Upper lobe of left lung (tissue), 6 donors: Measurements from ENCODE around the gene ADAM19. TPM values are rescaled to one million over a fixed set of nuclear protein-coding genes. Genes with fewer than 3 reads are reported as not detected.
A peak's percentile ranks its signal among the peaks of the same experiment; 100 is the strongest.

Experiments
- ATAC-seq, 2 donors: fragments of 200-7000 bp; cut with Tn5 transposase; one replicate each; pipeline ENCODE4 v1.9.1; 2022; ENCODE audit warnings: mild to moderate bottlenecking in 2 of 2, moderate library complexity in 2 of 2; ENCODE audit not compliant: low FRiP score in 2 of 2
- DNase-seq, 2 donors: peaks; one replicate each; pipeline ENCODE4 v3.0.0-alpha.2; 2019 to 2020
- H3K27ac ChIP-seq, 4 donors: fragments of 200-600 bp; sonication (generic); one replicate each; pipeline ENCODE4 v1.5.1; 2016 to 2019
- H3K27me3 ChIP-seq, 4 donors: fragments of 200-600 bp; sonication (generic); one replicate each; pipeline ENCODE4 v1.5.1; 2017 to 2019
- H3K36me3 ChIP-seq, 4 donors: fragments of 200-600 bp; sonication (generic); one replicate each; pipeline ENCODE4 v1.5.1; 2016 to 2019
- H3K4me1 ChIP-seq, 4 donors: fragments of 200-600 bp; sonication (generic); one replicate each; pipeline ENCODE4 v1.5.1; 2018 to 2019
- H3K4me3 ChIP-seq, 4 donors: fragments of 200-600 bp; sonication (generic); one replicate each; pipeline ENCODE4 v1.5.1; 2017 to 2019; ENCODE audit warnings: mild to moderate bottlenecking in 2 of 4, moderate library complexity in 1 of 4
- H3K9me3 ChIP-seq, 4 donors: fragments of 200-600 bp; sonication (generic); one replicate each; pipeline ENCODE4 v1.5.1; 2018 to 2019
- EP300 ChIP-seq, 4 donors: sonication (generic); formaldehyde crosslinking; IDR thresholded peaks; one replicate each; pipeline ENCODE4 v1.5.1; 2017; ENCODE audit warnings: antibody characterized with exemption in 4 of 4, control low read depth in 2 of 4
- POLR2A ChIP-seq, 4 donors: fragments of 450-650 bp; IDR thresholded peaks; one replicate each; pipeline ENCODE4 v1.5.1; 2016 to 2017; ENCODE audit warnings: antibody characterized with exemption in 4 of 4, mild to moderate bottlenecking in 2 of 4
- POLR2AphosphoS5 ChIP-seq, 2 donors: sonication (generic); formaldehyde crosslinking; IDR thresholded peaks; one replicate each; pipeline ENCODE4 v1.5.1; 2017; ENCODE audit warnings: antibody characterized with exemption in 2 of 2
- WGBS, 2 donors: methylation state at CpG; one replicate each; pipeline ENCODE4 v1.1.5; 2017 to 2018; 5-methylcytosine and 5-hydroxymethylcytosine counted together
- total RNA-seq, 6 donors: library from RNA; depleted of rRNA in 4 of 6; stranded (reverse); fragments of >200 nt in 4 of 6; gene quantifications; one replicate each; pipeline versions ENCODE4 v1.1.0 to v1.2.1, GENCODE V29; 2016 to 2021
- TF ChIP-seq, protein P1 (sequence below), 6 experiments: fragments of 450-650 bp in 4 of 6; fragments of 200-600 bp in 2 of 6; sonication (generic) in 2 of 6; IDR thresholded peaks; one replicate each; pipeline ENCODE4 v1.5.1; 2016 to 2019; ENCODE audit warnings: antibody characterized with exemption in 6 of 6
- donor health status: DM: no; HTN: no; CAD: no; lungs with moderate emphysema.
- donor health status: DM: no; HTN: yes; CAD: no; lungs with severe emphysema.

ADAM19 gene
- total RNA-seq, 6 donors from 2014 or later = 5.5 to 17.0 (median 7.1) TPM

GRCh38 chr5:157602505-157602904 lies 26.9 kb upstream of the ADAM19 start:
- ATAC-seq = no peak
- DNase-seq = no peak
- Histone ChIP-seq H3K27ac (peak overlapping the region in 1 of 4 donors; percentile 9), H3K9me3 (no peaks in the 10 kb centered on the region), H3K4me3 (no peak overlapping the region), H3K36me3 (no peaks in the 10 kb centered on the region), H3K4me1 (peaks cover 0 to 4% (median 0%) of the 10 kb centered on the region in 4 donors), H3K27me3 (no peaks in the 10 kb centered on the region)
- 60 to 88% methylated on average over 4 of the region's 4 CpGs for whole genome bisulfite sequencing, 2 donors
- TF ChIP-seq, protein P1, sequence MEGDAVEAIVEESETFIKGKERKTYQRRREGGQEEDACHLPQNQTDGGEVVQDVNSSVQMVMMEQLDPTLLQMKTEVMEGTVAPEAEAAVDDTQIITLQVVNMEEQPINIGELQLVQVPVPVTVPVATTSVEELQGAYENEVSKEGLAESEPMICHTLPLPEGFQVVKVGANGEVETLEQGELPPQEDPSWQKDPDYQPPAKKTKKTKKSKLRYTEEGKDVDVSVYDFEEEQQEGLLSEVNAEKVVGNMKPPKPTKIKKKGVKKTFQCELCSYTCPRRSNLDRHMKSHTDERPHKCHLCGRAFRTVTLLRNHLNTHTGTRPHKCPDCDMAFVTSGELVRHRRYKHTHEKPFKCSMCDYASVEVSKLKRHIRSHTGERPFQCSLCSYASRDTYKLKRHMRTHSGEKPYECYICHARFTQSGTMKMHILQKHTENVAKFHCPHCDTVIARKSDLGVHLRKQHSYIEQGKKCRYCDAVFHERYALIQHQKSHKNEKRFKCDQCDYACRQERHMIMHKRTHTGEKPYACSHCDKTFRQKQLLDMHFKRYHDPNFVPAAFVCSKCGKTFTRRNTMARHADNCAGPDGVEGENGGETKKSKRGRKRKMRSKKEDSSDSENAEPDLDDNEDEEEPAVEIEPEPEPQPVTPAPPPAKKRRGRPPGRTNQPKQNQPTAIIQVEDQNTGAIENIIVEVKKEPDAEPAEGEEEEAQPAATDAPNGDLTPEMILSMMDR (IDR thresholded peaks at IDR 0.05) = no peak
- no peak for TF ChIP-seq EP300 (IDR thresholded peaks at IDR 0.05)
- no peak for TF ChIP-seq POLR2A (IDR thresholded peaks at IDR 0.05)
- no peak for TF ChIP-seq POLR2AphosphoS5 (IDR thresholded peaks at IDR 0.05)

- Histone ChIP-seq H3K4me1 (peaks cover 0 to 9% (median under 1%) of the 10 kb centered on the region in 4 donors), H3K27ac (no peak overlapping the region), H3K36me3 (no peaks in the 10 kb centered on the region), H3K4me3 (no peak overlapping the region), H3K27me3 (no peaks in the 10 kb centered on the region), H3K9me3 (no peaks in the 10 kb centered on the region)
- TF ChIP-seq POLR2A (IDR thresholded peaks at IDR 0.05) (no peak), EP300 (IDR thresholded peaks at IDR 0.05) (no peak), POLR2AphosphoS5 (IDR thresholded peaks at IDR 0.05) (no peak)
- TF ChIP-seq, protein P1 (IDR thresholded peaks at IDR 0.05) = no peak
- DNase-seq = no peak
- ATAC-seq = no peak
- WGBS, 2 donors = 67 to 83% methylated on average over 1 of the region's 1 CpG
These were observed 24.7 kb upstream of the ADAM19 start for GRCh38 chr5:157600252-157600651.

DNA sequence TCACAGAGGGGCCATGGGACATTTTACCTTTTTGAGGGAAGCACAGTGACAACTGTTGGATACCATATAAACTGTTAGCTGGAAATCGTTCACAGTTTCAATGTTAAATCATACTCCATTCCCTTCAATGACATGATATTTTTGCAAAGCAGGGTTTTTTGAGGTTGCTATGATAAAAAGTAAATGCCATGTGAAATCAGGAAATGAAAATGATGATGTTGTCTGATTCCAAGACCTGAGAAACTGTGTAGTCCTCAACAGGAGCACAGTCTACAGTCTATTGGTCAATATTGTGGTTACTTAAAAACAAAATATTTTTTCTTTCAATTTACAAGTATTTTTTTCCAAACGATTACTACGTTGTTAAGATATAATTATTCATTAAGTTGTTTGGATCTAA lies 24.0 kb upstream of the ADAM19 start:
- DNase-seq (no peak), ATAC-seq (no peak)
- H3K27me3 ChIP-seq = no peaks in the 10 kb centered on the region
- no peak overlapping the region for H3K27ac ChIP-seq
- H3K4me1 ChIP-seq = peaks cover 2 to 14% (median 5%) of the 10 kb centered on the region in 4 donors
- WGBS, 2 donors = 87 to 91% methylated on average over 3 of the region's 3 CpGs
- no peak overlapping the region for H3K4me3 ChIP-seq
- no peaks in the 10 kb centered on the region for H3K36me3 ChIP-seq
- TF ChIP-seq POLR2AphosphoS5 (IDR thresholded peaks at IDR 0.05) = no peak
- TF ChIP-seq, protein P1 (IDR thresholded peaks at IDR 0.05) = no peak
- no peak for TF ChIP-seq POLR2A (IDR thresholded peaks at IDR 0.05)
- TF ChIP-seq EP300 (IDR thresholded peaks at IDR 0.05) = no peak
- H3K9me3 ChIP-seq = no peaks in the 10 kb centered on the region

- DNase-seq (no peak), ATAC-seq (no peak)
- Histone ChIP-seq H3K27me3 (no peaks in the 10 kb centered on the region), H3K4me3 (no peak overlapping the region), H3K27ac (no peak overlapping the region), H3K9me3 (no peaks in the 10 kb centered on the region), H3K4me1 (peaks cover 4 to 14% (median 5%) of the 10 kb centered on the region in 4 donors), H3K36me3 (no peaks in the 10 kb centered on the region)
- TF ChIP-seq, protein P1 (IDR thresholded peaks at IDR 0.05) = no peak
- TF ChIP-seq EP300 (IDR thresholded peaks at IDR 0.05) = no peak
- TF ChIP-seq POLR2A (IDR thresholded peaks at IDR 0.05) = no peak
- TF ChIP-seq POLR2AphosphoS5 (IDR thresholded peaks at IDR 0.05) = no peak
- WGBS, 2 donors = 93 to 97% methylated on average over 2 of the region's 2 CpGs
These were observed 22.9 kb upstream of the ADAM19 start for GRCh38 chr5:157598350-157598936.

- no peaks in the 10 kb centered on the region for H3K36me3 ChIP-seq
- DNase-seq = no peak
- no peak for TF ChIP-seq EP300 (IDR thresholded peaks at IDR 0.05)
- TF ChIP-seq POLR2AphosphoS5 (IDR thresholded peaks at IDR 0.05) = no peak
- TF ChIP-seq, protein P1 (IDR thresholded peaks at IDR 0.05) = no peak
- no peak for TF ChIP-seq POLR2A (IDR thresholded peaks at IDR 0.05)
- ATAC-seq = no peak
- H3K27me3 ChIP-seq = no peaks in the 10 kb centered on the region
- no peak overlapping the region for H3K4me3 ChIP-seq
- 55 to 73% methylated on average over 1 of the region's 1 CpG for WGBS, 2 donors
- H3K4me1 ChIP-seq = peaks cover 4 to 21% (median 9%) of the 10 kb centered on the region in 4 donors
- no peaks in the 10 kb centered on the region for H3K9me3 ChIP-seq
- H3K27ac ChIP-seq = no peak overlapping the region
These were observed 21.7 kb upstream of the ADAM19 start for GRCh38 chr5:157597277-157597676.
